ENCODE data around the gene A4GNT.

GRCh38 chr3:138173769-138174420 is 41.7 kb upstream of the A4GNT start:
- TF ChIP-seq POLR2A (IDR thresholded peaks at IDR 0.05) (no peak), CTCF (IDR thresholded peaks at IDR 0.05) (no peak)
